ENCODE measurements around the gene FOXI1. TPM values are rescaled to one million over a fixed set of nuclear protein-coding genes. Genes with fewer than 3 reads are reported as not detected.

The FOXI1 gene
- polyA plus RNA-seq, 2 of the 4 experiments (the other 2 are of a cell fraction): not detected

- no peaks in the 10 kb centered on the region for H3K9me3 ChIP-seq
- H3K4me2 ChIP-seq: no peak overlapping the region
- ChIA-PET POLR2A (no interaction called here), CTCF (no interaction called here)
- H3K27ac ChIP-seq: no peak overlapping the region
- H3K4me1 ChIP-seq: no peaks in the 10 kb centered on the region
- TF ChIP-seq NFE2L2 (conservative IDR thresholded peaks at IDR 0.05; ENCODE audit: low read length) (no peak), POLR2AphosphoS2 (conservative IDR thresholded peaks at IDR 0.05; ENCODE audit: low read length) (no peak), ZSCAN20 (CRISPR knock-in tag; IDR thresholded peaks at IDR 0.05) (no peak), MYC (IDR thresholded peaks at IDR 0.05; ENCODE audit: borderline replicate concordance, low read length) (no peak), HOXA7 (CRISPR knock-in tag; IDR thresholded peaks at IDR 0.05) (no peak), KDM1A (IDR thresholded peaks at IDR 0.05; ENCODE audit: low read depth) (no peak), MAZ (IDR thresholded peaks at IDR 0.05; ENCODE audit: borderline replicate concordance, low read depth, low read length) (no peak), FOXS1 (CRISPR knock-in tag; IDR thresholded peaks at IDR 0.05) (no peak), RAD21 (conservative IDR thresholded peaks at IDR 0.05 in 1 of 2, IDR thresholded peaks at IDR 0.05 in 1 of 2) (no peak), TP53 (CRISPR knock-in tag; IDR thresholded peaks at IDR 0.05) (no peak), ZNF302 (CRISPR knock-in tag; IDR thresholded peaks at IDR 0.05) (no peak), FOSB (CRISPR knock-in tag; IDR thresholded peaks at IDR 0.05) (no peak), REST (IDR thresholded peaks at IDR 0.05) (no peak), HMGXB4 (CRISPR knock-in tag; IDR thresholded peaks at IDR 0.05; ENCODE audit: borderline replicate concordance) (no peak)
- ATAC-seq: no peak
- no peak for DNase-seq (ENCODE audit: low read depth in 1 of 2, low spot score in 1 of 2)
- no peak overlapping the region for H3K4me3 ChIP-seq
- FAIRE-seq: no peak
Observed at GRCh38 chr5:170076739-170077138, 29.0 kb upstream of the FOXI1 start.

- Histone ChIP-seq H3K4me2 (no peak overlapping the region), H3K4me3 (no peak overlapping the region), H3K27ac (no peak overlapping the region), H3K4me1 (no peaks in the 10 kb centered on the region), H3K9me3 (no peaks in the 10 kb centered on the region)
- no peak for ATAC-seq
- no peak for FAIRE-seq
- CTCF ChIA-PET: no interaction called here
- POLR2A ChIA-PET: no interaction called here
- no peak for TF ChIP-seq CEBPB (IDR thresholded peaks at IDR 0.05)
- TF ChIP-seq PHF8 (IDR thresholded peaks at IDR 0.05; ENCODE audit: borderline replicate concordance, low read depth): no peak
- no peak for TF ChIP-seq NFE2L2 (conservative IDR thresholded peaks at IDR 0.05; ENCODE audit: low read length)
- TF ChIP-seq ESRRA (IDR thresholded peaks at IDR 0.05; ENCODE audit: borderline replicate concordance, low read length): no peak
- TF ChIP-seq CHD4 (IDR thresholded peaks at IDR 0.05; ENCODE audit: borderline replicate concordance): no peak
- no peak for TF ChIP-seq NPAS2 (CRISPR knock-in tag; IDR thresholded peaks at IDR 0.05; ENCODE audit: borderline replicate concordance)
- TF ChIP-seq MYC (IDR thresholded peaks at IDR 0.05; ENCODE audit: borderline replicate concordance, low read length): no peak
- TF ChIP-seq ZC3H11A (IDR thresholded peaks at IDR 0.05): no peak
- TF ChIP-seq TFCP2L1 (CRISPR knock-in tag; IDR thresholded peaks at IDR 0.05): no peak
- TF ChIP-seq RFX5 (IDR thresholded peaks at IDR 0.05): no peak
- no peak for TF ChIP-seq E2F6 (IDR thresholded peaks at IDR 0.05; ENCODE audit: borderline replicate concordance, low read depth)
- TF ChIP-seq HOXB13 (CRISPR knock-in tag; IDR thresholded peaks at IDR 0.05; ENCODE audit: low read depth): no peak
- TF ChIP-seq HOXA7 (CRISPR knock-in tag; IDR thresholded peaks at IDR 0.05): no peak
- TF ChIP-seq EHF (CRISPR knock-in tag; IDR thresholded peaks at IDR 0.05): no peak
- no peak for TF ChIP-seq MAX (IDR thresholded peaks at IDR 0.05)
- no peak for TF ChIP-seq FOSL2 (IDR thresholded peaks at IDR 0.05)
- TF ChIP-seq FOSL2 (CRISPR knock-in tag; IDR thresholded peaks at IDR 0.05): no peak
- TF ChIP-seq RNF2 (IDR thresholded peaks at IDR 0.05; ENCODE audit: borderline replicate concordance, low read depth): no peak
- DNase-seq (ENCODE audit: low read depth in 1 of 2, low spot score in 1 of 2): no peak
- WGBS (ENCODE audit: missing lambda C conversion rate): 85% methylated on average over 5 of the region's 5 CpGs
Observed at GRCh38 chr5:170077526-170077925, 28.2 kb upstream of the FOXI1 start.

Data from A549 (cell line).